ENCODE measurements around the gene CARHSP1. TPM values are rescaled to one million over a fixed set of nuclear protein-coding genes. Genes with fewer than 3 reads are reported as not detected.
A peak's percentile ranks its signal among the peaks of the same experiment; 100 is the strongest.

CARHSP1 gene
- total and polyA plus RNA-seq, 2 of the 8 experiments (the other 6 are each of a cell fraction or from before 2014, with no cell fraction given), result 292 to 300 TPM

- TF ChIP-seq RAD21 (IDR thresholded peaks at IDR 0.05 in 1 of 2, conservative IDR thresholded peaks at IDR 0.05 in 1 of 2; ENCODE audit: low read depth in 2 of 2, low read length in 2 of 2) (peak in 1 of 2 experiments; percentile 11; a peak in 1 of 4 replicates), ATF2 (IDR thresholded peaks at IDR 0.05; ENCODE audit: low read length) (no peak; the same call in 1 of the 2 replicates), SIN3A (conservative IDR thresholded peaks at IDR 0.05 in 1 of 2, IDR thresholded peaks at IDR 0.05 in 1 of 2; ENCODE audit: low read depth in 1 of 2, low read length in 2 of 2) (no peak; a peak in 1 of 4 replicates), TAF7 (optimal IDR thresholded peaks at IDR 0.05; ENCODE audit: borderline replicate concordance, low read depth, low read length) (peak; percentile 83), SUZ12 (IDR thresholded peaks at IDR 0.05; ENCODE audit: low read length) (no peak), POU5F1 (IDR thresholded peaks at IDR 0.05; ENCODE audit: low read depth, low read length) (peak; percentile 32; the same call in 1 of the 2 replicates), CBX5 (IDR thresholded peaks at IDR 0.05; ENCODE audit: low read depth, low read length) (no peak), RNF2 (IDR thresholded peaks at IDR 0.05; ENCODE audit: borderline replicate concordance, low read depth, low read length, missing control alignments, poor library complexity, severe bottlenecking) (no peak), EP300 (IDR thresholded peaks at IDR 0.05; ENCODE audit: borderline replicate concordance in 1 of 2, low read depth in 2 of 2, low read length in 2 of 2) (peak in 1 of 2 experiments; percentile 43; a peak in 1 of 3 replicates), TCF12 (IDR thresholded peaks at IDR 0.05; ENCODE audit: low read depth, low read length) (0 out of 2 replicates have a peak, but pooled peaks have one; percentile 10), BACH1 (IDR thresholded peaks at IDR 0.05; ENCODE audit: low read length) (no peak), CREB1 (IDR thresholded peaks at IDR 0.05) (no peak), HDAC2 (IDR thresholded peaks at IDR 0.05; ENCODE audit: borderline replicate concordance in 1 of 2, low read depth in 2 of 2, low read length in 2 of 2) (0 out of 4 replicates have a peak, but pooled peaks of 1 of the 2 experiments have one; percentile 10), SRF (IDR thresholded peaks at IDR 0.05; ENCODE audit: low read depth, low read length) (no peak), GABPA (IDR thresholded peaks at IDR 0.05; ENCODE audit: borderline replicate concordance, insufficient read depth, low read length) (0 out of 2 replicates have a peak, but pooled peaks have one; percentile 27)
- TF ChIP-seq, protein P1, sequence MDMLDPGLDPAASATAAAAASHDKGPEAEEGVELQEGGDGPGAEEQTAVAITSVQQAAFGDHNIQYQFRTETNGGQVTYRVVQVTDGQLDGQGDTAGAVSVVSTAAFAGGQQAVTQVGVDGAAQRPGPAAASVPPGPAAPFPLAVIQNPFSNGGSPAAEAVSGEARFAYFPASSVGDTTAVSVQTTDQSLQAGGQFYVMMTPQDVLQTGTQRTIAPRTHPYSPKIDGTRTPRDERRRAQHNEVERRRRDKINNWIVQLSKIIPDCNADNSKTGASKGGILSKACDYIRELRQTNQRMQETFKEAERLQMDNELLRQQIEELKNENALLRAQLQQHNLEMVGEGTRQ (IDR thresholded peaks at IDR 0.05; ENCODE audit: low read length), result no peak
- TF ChIP-seq, protein P2, sequence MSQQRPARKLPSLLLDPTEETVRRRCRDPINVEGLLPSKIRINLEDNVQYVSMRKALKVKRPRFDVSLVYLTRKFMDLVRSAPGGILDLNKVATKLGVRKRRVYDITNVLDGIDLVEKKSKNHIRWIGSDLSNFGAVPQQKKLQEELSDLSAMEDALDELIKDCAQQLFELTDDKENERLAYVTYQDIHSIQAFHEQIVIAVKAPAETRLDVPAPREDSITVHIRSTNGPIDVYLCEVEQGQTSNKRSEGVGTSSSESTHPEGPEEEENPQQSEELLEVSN (IDR thresholded peaks at IDR 0.05), result peak; percentile 51
Observed at GRCh38 chr16:8831871-8832716, 36.7 kb downstream of the CARHSP1 start (continued).
